Measurements from ENCODE around the gene MAST3. TPM values are rescaled to one million over a fixed set of nuclear protein-coding genes. Genes with fewer than 3 reads are reported as not detected.

Gene MAST3
- total and polyA plus RNA-seq, 2 of the 13 experiments (the other 11 are each of a cell fraction or from before 2014, with no cell fraction given) = 4.1 to 4.6 TPM

- no peak overlapping the region for H2AFZ ChIP-seq (ENCODE audit: low read length)
- BruUV-seq (replicated peaks) = no TSS peak
- peak overlapping the region; percentile 17; the same call in 1 of the 2 replicates for H3K9ac ChIP-seq (ENCODE audit: insufficient read depth, low read depth, low read length)
- peaks cover 10 to 36% of the 10 kb centered on the region in 2 experiments for H3K36me3 ChIP-seq (replicated peaks in 1 of 2; ENCODE audit: control insufficient read depth in 1 of 2, insufficient read depth in 2 of 2, low read length in 2 of 2)
- TF ChIP-seq GZF1 (CRISPR knock-in tag; IDR thresholded peaks at IDR 0.05) (no peak), ZNF629 (CRISPR knock-in tag; conservative IDR thresholded peaks at IDR 0.05) (peak; percentile 93), CBX5 (CRISPR knock-in tag; IDR thresholded peaks at IDR 0.05; ENCODE audit: borderline replicate concordance) (no peak), ZNF883 (CRISPR knock-in tag; IDR thresholded peaks at IDR 0.05; ENCODE audit: not compliant biosample characterization) (no peak), TGIF2 (CRISPR knock-in tag; IDR thresholded peaks at IDR 0.05) (no peak)
- peaks cover 23% of the 10 kb centered on the region for H3K4me1 ChIP-seq (ENCODE audit: insufficient read depth, low read length)
- FAIRE-seq (no peak), ATAC-seq (no peak), DNase-seq (ENCODE audit: low spot score) (no peak)
- no peaks in the 10 kb centered on the region for H4K20me1 ChIP-seq (ENCODE audit: insufficient read depth, low read length)
- no peaks in the 10 kb centered on the region for H3K9me3 ChIP-seq (ENCODE audit: low read length)
- intact Hi-C loops (cut with micrococcal nuclease; ENCODE audit: unreplicated experiment) (no loop called here), in situ Hi-C loops (cut with HindIII; ENCODE audit: extremely low pct_ligation_motif_present, low pct_unique_long_range_greater_than_20kb) (no loop called here)
- WGBS (ENCODE audit: low lambda C conversion rate) = 83% methylated on average over 13 of the region's 13 CpGs
- CTCF ChIA-PET (ENCODE audit: low intra/inter-chr PET ratio, low total read pairs) = no interaction called here
- no peak overlapping the region for H3K27ac ChIP-seq (ENCODE audit: extremely low read length, insufficient read depth, low read length)
- POLR2A ChIA-PET = interaction anchor here (2.1 to 2.2 kb wide), 2 partner anchors 32 to 35 kb away, joined by 11 to 18 read pairs; partner anchors contain the start of gene PIK3R2
- H3K27me3 ChIP-seq (ENCODE audit: control insufficient read depth in 1 of 2, insufficient read depth in 2 of 2, low read length in 2 of 2) = no peaks in the 10 kb centered on the region
- H3K4me2 ChIP-seq (ENCODE audit: low read depth, low read length) = peak overlapping the region; percentile 100
- peak overlapping the region in 2 of 3 experiments; percentile 72 to 91; a peak in 2 of 6 replicates for H3K4me3 ChIP-seq (replicated peaks in 1 of 3; ENCODE audit: insufficient read depth in 1 of 3, low read depth in 2 of 3, low read length in 3 of 3)
- H3K79me2 ChIP-seq (ENCODE audit: insufficient read depth, low read length) = peaks cover 16% of the 10 kb centered on the region
Measured at GRCh38 chr19:18119013-18119716, 21.6 kb downstream of the MAST3 start.

GRCh38 chr19:18119717-18120105 lies 22.1 kb downstream of the MAST3 start:
- POLR2A ChIA-PET = no interaction called here
- CTCF ChIA-PET (ENCODE audit: low intra/inter-chr PET ratio, low total read pairs) = no interaction called here
- intact Hi-C loops (cut with micrococcal nuclease; ENCODE audit: unreplicated experiment) = no loop called here
- no peak overlapping the region for H3K9ac ChIP-seq (ENCODE audit: insufficient read depth, low read depth, low read length)
- H3K27ac ChIP-seq (ENCODE audit: extremely low read length, insufficient read depth, low read length) = no peak overlapping the region
- H4K20me1 ChIP-seq (ENCODE audit: insufficient read depth, low read length) = no peaks in the 10 kb centered on the region
- BruUV-seq (replicated peaks) = no TSS peak
- H3K4me1 ChIP-seq (ENCODE audit: insufficient read depth, low read length) = peaks cover 23% of the 10 kb centered on the region
- H3K4me3 ChIP-seq (replicated peaks in 1 of 3; ENCODE audit: insufficient read depth in 1 of 3, low read depth in 2 of 3, low read length in 3 of 3) = no peak overlapping the region
- TF ChIP-seq PBX3 (CRISPR knock-in tag; IDR thresholded peaks at IDR 0.05; ENCODE audit: borderline replicate concordance) (no peak), ZBTB33 (CRISPR knock-in tag; IDR thresholded peaks at IDR 0.05) (peak; percentile 54; the same call in 1 of the 2 replicates)
- FAIRE-seq (no peak), DNase-seq (ENCODE audit: low spot score) (no peak), ATAC-seq (no peak)
- no peak overlapping the region for H2AFZ ChIP-seq (ENCODE audit: low read length)
- no peaks in the 10 kb centered on the region for H3K9me3 ChIP-seq (ENCODE audit: low read length)
- H3K79me2 ChIP-seq (ENCODE audit: insufficient read depth, low read length) = peaks cover 16% of the 10 kb centered on the region
- 96% methylated on average over 14 of the region's 14 CpGs for WGBS (ENCODE audit: low lambda C conversion rate)
- H3K36me3 ChIP-seq (replicated peaks in 1 of 2; ENCODE audit: control insufficient read depth in 1 of 2, insufficient read depth in 2 of 2, low read length in 2 of 2) = peaks cover 11 to 36% of the 10 kb centered on the region in 2 experiments
- 0 out of 2 replicates have a peak overlapping the region, but pooled peaks have one; percentile 100 for H3K4me2 ChIP-seq (ENCODE audit: low read depth, low read length)
- in situ Hi-C loops (cut with HindIII; ENCODE audit: extremely low pct_ligation_motif_present, low pct_unique_long_range_greater_than_20kb) = no loop called here
- no peaks in the 10 kb centered on the region for H3K27me3 ChIP-seq (ENCODE audit: control insufficient read depth in 1 of 2, insufficient read depth in 2 of 2, low read length in 2 of 2)

Measured in HepG2 (cell line).